ENCODE results near the gene CLPTM1L. TPM values are rescaled to one million over a fixed set of nuclear protein-coding genes. Genes with fewer than 3 reads are reported as not detected.
"Not testable (repeated sequence)": the region's sequence is repeated elsewhere in the genome, so short reads cannot be mapped to it uniquely, and the experiment has no call there.

CLPTM1L gene
- polyA plus RNA-seq, 4 donors = 116 to 141 (median 125) TPM

GRCh38 chr5:1280177-1281037 lies 64.5 kb downstream of the CLPTM1L start:
- DNase-seq (ENCODE audit: low read depth in 4 of 4, low spot score in 3 of 4) = no peak

GRCh38 chr5:1279443-1280151 lies 65.3 kb downstream of the CLPTM1L start:
- no peak for DNase-seq (ENCODE audit: low read depth in 4 of 4, low spot score in 3 of 4)

DNA sequence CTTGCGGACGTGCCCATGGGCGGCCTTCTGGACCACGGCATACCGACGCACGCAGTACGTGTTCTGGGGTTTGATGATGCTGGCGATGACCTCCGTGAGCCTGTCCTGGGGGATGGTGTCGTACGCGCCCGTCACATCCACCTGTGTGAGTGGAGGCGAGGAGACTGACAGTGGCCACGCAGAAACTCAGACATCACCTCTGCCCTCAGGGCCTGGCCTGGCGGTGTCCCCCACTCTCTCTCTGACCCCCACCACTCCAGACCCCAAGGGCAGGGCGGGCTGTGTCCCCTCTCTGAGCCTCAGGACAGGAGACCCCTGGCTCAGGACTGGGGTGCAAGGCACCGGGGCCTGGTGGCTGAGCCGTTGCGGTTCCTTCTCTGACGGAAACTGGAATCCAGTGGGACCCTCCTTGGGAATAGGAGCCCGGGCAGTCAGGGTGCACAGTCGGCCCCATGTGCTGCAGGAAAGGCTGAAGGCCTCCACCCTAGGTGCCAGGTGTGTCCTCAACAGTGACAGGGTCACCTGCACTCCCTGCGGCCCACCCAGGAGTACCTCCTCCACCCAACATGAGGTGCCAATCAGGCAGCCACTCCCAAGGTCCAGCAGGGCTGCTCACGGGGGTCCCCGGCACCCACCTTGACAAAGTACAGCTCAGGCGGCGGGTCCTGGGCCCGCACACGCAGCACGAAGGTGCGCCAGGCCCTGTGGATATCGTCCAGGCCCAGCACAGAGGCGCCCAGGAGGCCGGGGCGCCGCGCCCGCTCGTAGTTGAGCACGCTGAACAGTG lies 66.0 kb downstream of the CLPTM1L start:
- DNase-seq (ENCODE audit: low read depth in 4 of 4, low spot score in 3 of 4) = no peak

DNA sequence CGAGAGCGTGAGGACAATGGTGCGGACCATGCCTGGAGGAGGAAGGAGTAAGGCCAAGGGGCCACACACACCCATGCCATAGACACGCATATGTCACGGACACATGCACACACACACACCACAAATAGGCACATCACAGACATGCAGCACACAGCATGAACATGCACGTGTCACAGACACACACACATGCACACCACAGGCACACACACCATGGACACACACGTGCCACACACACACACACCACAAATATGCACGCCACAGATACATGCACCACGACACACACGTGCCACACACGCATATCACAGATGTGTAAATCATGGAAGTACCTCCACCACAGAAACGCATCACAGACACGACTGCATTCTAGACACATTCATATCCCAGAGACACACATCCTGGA lies 66.7 kb downstream of the CLPTM1L start:
- DNase-seq (ENCODE audit: low read depth in 4 of 4, low spot score in 3 of 4) = no peak

- no peak for DNase-seq (ENCODE audit: low read depth in 4 of 4, low spot score in 3 of 4)
Measured at GRCh38 chr5:1277781-1278180, 67.1 kb downstream of the CLPTM1L start.

DNA sequence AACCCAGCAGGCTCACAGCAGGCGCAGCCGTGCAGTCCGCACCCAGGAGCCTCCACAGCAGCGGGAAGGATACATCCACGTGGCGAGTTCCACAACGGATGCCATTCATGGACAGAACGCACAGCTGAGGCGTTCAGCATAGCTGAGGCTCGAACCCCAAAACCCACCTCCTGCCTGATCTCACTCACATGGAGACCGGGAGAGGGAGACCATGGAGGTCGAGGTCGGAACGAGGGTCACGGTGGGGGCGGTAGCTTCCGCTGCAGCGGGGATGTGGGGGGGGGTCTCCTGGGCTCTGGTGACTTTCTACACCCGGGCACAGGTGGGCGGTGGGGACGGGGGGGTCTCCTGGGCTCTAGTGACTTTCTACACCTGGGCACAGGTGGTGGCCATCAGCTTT lies 67.6 kb downstream of the CLPTM1L start:
- DNase-seq (ENCODE audit: low read depth in 4 of 4, low spot score in 3 of 4) = no peak

DNA sequence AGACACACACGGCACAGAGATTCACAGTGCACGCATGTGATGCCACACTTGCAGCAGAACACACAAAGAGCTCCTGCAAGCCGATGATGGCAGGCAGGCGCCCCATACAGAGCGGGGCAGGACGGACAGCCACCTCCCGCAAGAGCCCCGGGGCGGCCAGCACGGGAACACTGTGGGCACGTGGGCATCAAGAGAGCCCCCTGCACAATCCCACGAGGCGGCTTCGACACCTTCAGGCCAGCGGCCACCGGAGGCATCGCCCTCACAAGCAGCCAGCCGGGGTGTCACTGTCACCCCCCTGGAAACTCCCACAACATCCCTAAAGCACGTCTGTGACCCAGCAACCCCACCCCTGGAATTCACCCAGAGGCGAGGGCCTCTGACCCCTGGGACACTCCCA lies 68.0 kb downstream of the CLPTM1L start:
- DNase-seq (ENCODE audit: low read depth in 4 of 4, low spot score in 3 of 4) = no peak

GRCh38 chr5:1275397-1276391 lies 69.2 kb downstream of the CLPTM1L start:
- not testable (repeated sequence) for DNase-seq (ENCODE audit: low read depth in 4 of 4, low spot score in 3 of 4)

DNA sequence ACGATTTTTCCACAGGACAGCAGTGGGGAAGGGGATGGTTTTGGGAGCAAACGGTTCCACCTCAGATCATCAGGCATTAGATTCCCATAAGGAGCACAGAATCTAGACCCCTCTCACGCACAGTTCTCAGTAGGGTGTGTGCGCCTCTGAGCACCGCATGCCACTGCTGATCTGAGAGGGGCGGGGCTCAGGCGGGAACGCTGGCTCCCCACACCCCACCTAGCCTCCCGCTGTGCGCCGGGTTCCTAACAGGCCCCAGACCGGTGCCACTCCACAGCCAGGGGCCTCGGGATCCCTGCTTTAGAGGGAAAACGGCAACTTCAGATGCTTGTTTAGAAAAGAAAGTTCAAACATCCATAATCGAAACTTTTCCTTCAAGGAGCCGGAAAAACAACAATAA lies 70.4 kb downstream of the CLPTM1L start:
- DNase-seq (ENCODE audit: low read depth in 4 of 4, low spot score in 3 of 4) = no peak

DNA sequence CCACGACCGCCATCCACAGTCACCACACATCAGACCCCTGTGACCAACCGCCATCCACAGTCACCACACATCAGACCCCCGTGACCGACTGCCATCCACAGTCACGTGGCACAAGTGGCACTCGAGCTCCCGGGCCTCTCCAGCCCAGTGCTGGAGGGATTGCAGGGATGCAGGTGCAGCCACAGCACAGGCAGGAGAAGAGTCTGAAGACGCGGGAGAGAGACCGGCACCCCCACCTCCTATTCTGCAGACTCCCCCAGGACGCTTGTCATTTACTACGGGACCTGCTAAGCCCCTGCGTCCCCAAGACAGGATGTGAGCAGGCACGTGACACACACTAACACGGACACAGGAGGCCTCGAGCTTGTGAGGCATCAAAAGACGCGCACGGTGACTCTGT lies 71.2 kb downstream of the CLPTM1L start:
- no peak for DNase-seq (ENCODE audit: low read depth in 4 of 4, low spot score in 3 of 4)

DNA sequence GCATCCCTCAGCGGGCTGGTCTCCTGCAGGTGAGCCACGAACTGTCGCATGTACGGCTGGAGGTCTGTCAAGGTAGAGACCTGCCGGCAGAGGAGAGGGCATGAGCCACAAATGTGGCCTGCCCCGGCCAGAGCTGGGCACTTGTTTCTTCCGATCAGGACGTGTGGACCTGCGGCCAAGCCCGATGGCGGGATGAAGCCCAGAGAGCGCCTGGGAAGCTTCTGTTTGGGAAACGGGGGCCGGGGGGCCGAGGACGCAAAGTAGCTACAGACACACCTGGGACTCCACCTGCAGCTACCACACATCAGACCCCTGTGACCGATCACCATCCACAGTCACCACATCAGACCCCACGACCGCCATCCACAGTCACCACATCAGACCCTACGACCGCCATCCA lies 72.7 kb downstream of the CLPTM1L start:
- no peak for DNase-seq (ENCODE audit: low read depth in 4 of 4, low spot score in 3 of 4)

DNA sequence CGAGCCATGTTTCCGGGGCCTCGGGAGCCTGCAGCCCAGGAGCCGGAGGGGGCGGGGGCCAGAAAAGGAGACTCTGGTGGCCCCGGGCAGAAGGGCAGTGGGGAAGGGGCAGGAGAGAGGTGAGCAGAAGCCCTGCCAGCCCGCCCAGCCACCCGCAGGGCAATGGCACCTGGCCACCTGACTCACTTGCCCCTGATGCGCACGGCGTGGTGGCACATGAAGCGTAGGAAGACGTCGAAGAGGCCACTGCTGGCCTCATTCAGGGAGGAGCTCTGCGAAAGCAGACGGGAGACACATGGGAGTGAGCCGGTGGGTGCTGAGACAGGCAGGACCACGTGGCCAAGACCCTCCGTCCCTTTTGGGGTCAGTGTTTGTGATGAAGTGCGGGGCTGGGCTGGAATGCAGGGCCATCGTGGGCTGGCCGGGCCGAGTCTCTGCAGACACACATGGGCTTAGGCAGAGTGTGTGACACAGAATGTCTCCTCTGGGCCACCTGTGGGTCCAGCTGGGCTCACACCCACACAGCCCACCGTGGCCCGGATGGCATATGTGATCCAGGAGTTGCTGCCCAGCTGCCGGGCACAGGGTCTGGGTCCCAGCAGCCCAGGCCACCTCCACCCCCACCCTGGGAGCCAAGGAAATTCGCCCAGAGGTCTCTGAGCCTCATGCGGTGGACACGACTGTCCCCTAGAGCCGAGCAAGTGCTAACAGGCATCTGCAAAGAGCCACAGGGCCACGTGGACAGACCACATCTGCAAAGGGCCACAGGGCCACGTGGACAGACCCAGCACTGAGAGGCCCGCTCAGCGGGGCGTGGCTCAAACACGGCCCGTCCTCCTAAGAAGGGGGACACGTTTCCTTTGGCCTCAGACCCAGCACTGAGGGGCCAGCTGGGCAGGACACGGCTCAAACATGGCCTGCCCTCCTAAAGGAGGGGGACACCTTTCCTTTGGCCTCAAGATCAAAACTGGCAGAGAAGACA lies 73.7 kb downstream of the CLPTM1L start:
- DNase-seq (ENCODE audit: low read depth in 4 of 4, low spot score in 3 of 4) = no peak

DNA sequence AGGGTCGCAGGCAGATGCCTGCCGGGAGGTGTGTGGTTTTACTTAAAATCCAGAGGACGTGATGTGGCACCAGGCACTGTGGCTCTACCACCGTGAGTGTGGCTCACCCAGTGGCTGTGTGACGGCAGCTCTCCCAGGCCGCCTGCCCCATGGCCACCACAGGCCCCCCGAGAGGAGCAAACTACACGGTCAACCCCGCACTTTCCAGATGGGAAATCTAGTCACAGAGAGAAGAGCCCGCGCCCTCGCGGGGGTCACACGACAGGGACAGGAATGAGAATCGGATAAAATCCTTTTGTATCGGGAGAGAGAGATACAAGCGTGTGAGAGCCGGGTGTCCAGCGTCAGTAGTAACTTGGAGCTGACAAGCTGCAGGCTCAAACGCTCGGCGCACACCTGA lies 74.5 kb downstream of the CLPTM1L start:
- no peak for DNase-seq (ENCODE audit: low read depth in 4 of 4, low spot score in 3 of 4)

DNA sequence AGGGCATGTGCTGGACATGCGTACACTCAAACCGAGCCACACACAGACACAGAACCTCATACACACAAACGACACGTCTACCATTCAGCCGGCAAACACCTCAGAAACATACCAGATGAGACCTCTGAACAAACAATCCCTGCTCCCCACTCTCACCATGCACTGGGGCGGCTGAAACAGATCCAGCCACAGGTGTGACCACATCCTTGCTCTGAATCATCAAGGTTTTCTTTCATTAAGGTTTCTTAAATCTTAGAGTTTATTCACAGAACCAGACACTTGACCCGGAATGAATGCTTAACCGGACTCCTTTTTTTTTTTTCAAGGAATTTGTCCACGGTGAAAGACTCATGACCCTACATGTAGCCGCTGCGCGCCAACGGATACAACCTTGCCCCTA lies 76.2 kb downstream of the CLPTM1L start:
- no peak for DNase-seq (ENCODE audit: low read depth in 4 of 4, low spot score in 3 of 4)

GRCh38 chr5:1268056-1268455 lies 76.8 kb downstream of the CLPTM1L start:
- no peak for DNase-seq (ENCODE audit: low read depth in 4 of 4, low spot score in 3 of 4)
